PFSK-1 (cell line): Measurements from ENCODE around the gene S1PR4.

Experiments used
- FOXP2 ChIP-seq: optimal IDR thresholded peaks from 2 replicates; pipeline ENCODE3; 2011; ENCODE audit warnings: borderline replicate concordance, control low read depth, inconsistent platforms; ENCODE audit not compliant: insufficient read depth; ENCODE audit errors: extremely low read length, extremely low read depth
- POLR2AphosphoS5 ChIP-seq: IDR thresholded peaks from 2 replicates; pipeline ENCODE4 v1.6.1; 2012; ENCODE audit warnings: low read depth, mild to moderate bottlenecking, control low read depth, low read length, moderate library complexity
- SIN3A ChIP-seq: IDR thresholded peaks from 2 replicates; pipeline ENCODE4 v1.6.1; 2012; ENCODE audit warnings: mild to moderate bottlenecking, low read length, moderate library complexity, borderline replicate concordance; ENCODE audit not compliant: insufficient read depth
- TAF1 ChIP-seq: IDR thresholded peaks from 2 replicates; pipeline ENCODE4 v1.6.1; 2012; ENCODE audit warnings: low read length, control low read depth, borderline replicate concordance; ENCODE audit not compliant: insufficient read depth
- TF ChIP-seq, protein P1 (sequence below), 2 experiments: IDR thresholded peaks; 2 replicates each; pipeline versions ENCODE4 v1.6.1 to v1.8.0; 2011 to 2012; ENCODE audit warnings: low read depth in 2 of 2, low read length in 2 of 2, control low read depth in 1 of 2, inconsistent platforms in 1 of 2, mild to moderate bottlenecking in 1 of 2, moderate library complexity in 1 of 2; ENCODE audit not compliant: insufficient read depth in 1 of 2

DNA sequence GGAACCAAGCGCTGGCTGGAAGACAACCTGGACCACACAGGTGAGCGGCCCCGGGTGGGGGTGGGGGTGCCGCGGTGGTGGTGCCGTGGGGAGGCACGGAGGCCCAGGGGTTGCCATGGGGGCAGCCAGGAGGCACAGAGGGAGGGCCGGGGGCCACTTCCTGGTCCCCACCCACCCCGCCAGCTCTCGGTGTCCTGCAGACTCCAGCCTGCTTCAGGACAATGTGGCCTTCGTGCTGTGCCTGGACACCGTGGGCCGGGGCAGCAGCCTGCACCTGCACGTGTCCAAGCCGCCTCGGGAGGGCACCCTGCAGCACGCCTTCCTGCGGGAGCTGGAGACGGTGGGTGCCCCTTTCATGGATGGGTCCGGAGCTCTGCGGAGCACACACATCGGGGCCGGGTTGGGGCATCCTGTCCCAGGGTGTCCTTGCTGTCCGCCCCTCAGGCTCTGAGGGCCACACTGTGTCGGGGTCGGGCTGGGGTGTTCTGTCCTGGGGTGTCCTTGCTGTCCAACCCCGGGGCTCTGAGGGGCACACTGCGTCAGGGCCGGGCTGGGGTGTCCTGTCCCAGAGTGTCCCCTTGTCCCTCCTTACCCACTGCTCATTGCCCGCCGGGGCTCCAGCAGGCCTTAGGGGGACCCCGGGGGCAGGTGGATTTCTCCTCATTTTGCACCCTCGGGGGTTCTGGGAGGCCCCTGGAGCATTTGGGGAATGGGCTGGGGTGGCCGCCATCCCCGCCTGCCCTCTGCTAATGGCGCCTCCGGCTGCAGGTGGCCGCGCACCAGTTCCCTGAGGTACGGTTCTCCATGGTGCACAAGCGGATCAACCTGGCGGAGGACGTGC lies 25.5 kb downstream of the S1PR4 start:
- TF ChIP-seq, protein P1, sequence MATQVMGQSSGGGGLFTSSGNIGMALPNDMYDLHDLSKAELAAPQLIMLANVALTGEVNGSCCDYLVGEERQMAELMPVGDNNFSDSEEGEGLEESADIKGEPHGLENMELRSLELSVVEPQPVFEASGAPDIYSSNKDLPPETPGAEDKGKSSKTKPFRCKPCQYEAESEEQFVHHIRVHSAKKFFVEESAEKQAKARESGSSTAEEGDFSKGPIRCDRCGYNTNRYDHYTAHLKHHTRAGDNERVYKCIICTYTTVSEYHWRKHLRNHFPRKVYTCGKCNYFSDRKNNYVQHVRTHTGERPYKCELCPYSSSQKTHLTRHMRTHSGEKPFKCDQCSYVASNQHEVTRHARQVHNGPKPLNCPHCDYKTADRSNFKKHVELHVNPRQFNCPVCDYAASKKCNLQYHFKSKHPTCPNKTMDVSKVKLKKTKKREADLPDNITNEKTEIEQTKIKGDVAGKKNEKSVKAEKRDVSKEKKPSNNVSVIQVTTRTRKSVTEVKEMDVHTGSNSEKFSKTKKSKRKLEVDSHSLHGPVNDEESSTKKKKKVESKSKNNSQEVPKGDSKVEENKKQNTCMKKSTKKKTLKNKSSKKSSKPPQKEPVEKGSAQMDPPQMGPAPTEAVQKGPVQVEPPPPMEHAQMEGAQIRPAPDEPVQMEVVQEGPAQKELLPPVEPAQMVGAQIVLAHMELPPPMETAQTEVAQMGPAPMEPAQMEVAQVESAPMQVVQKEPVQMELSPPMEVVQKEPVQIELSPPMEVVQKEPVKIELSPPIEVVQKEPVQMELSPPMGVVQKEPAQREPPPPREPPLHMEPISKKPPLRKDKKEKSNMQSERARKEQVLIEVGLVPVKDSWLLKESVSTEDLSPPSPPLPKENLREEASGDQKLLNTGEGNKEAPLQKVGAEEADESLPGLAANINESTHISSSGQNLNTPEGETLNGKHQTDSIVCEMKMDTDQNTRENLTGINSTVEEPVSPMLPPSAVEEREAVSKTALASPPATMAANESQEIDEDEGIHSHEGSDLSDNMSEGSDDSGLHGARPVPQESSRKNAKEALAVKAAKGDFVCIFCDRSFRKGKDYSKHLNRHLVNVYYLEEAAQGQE (IDR thresholded peaks at IDR 0.05; ENCODE audit: insufficient read depth in 1 of 2, low read depth in 2 of 2, low read length in 2 of 2), result no peak
- TF ChIP-seq POLR2AphosphoS5 (no peak), TAF1 (no peak), FOXP2 (no peak), SIN3A (no peak)
